SU-DHL-6 (cell line): ENCODE measurements around the gene CNTN4.

Experiments
- CTCF ChIP-seq: fragments of 200-600 bp; sonication (generic); IDR thresholded peaks from one replicate; pipeline ENCODE4 v1.5.1; 2017; ENCODE audit warnings: antibody characterized with exemption, mild to moderate bottlenecking, low read length, moderate library complexity; ENCODE audit not compliant: insufficient read depth, poor library complexity, severe bottlenecking
- EZH2phosphoT487 ChIP-seq: fragments of 200-600 bp; sonication (generic), shearing (Covaris generic); conservative IDR thresholded peaks from 2 replicates; pipeline ENCODE4 v1.6.1; 2018; ENCODE audit warnings: mild to moderate bottlenecking, antibody characterized with exemption, low read length, moderate library complexity, mixed read lengths

GRCh38 chr3:2653706-2654105, 555.0 kb downstream of the CNTN4 start:
- no peak for TF ChIP-seq CTCF
- TF ChIP-seq EZH2phosphoT487: no peak
